Activated naive CD4-positive, alpha-beta T cell treated with Interleukin-2 at 50 U/mL for 16 hours (primary cell): Measurements from ENCODE around the gene LMO7.
A peak's percentile ranks its signal among the peaks of the same experiment; 100 is the strongest.

Source experiments
- DNase-seq: peaks from one replicate; pipeline ENCODE4 v3.0.0-alpha.2; 2020

Gene LMO7

DNA sequence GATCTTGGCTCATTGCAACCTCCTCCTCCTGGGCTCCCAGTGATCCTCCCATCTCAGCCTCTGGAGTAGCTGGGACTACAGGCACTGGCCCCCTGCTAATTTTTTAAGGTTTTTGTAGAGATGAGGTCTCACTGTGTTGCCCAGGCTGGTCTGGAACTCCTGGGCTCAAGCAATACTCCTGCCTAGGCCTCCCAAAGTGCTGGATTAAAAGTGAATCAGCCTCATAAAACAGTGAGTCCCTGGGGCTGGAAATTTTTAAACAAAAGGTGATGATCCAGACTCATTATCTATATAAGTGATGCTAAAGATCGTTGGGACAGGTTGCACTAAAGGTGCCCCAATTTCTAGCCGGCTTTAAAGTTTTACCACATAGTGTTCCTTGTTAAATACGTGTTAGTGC lies 112.7 kb downstream of the LMO7 start:
- no peak for DNase-seq

DNA sequence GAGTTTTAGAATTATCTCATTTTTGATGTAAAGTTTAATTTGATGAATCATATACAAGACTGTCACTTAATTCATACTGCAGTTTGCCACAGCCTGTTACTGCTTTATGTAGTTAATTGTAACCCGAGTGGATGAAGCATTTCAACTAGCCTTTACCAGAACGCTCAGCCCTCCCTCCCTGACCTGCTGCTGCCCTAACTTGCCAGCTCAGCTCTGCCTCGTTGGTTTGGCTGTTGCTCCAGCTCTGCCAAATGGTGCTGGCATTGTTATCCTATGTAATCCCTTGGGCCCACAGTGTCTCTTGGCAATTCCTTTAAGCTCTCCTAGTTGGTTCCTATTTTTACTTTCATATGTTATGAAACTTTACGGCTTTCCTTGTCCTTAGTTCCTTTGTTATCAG lies 113.3 kb downstream of the LMO7 start:
- DNase-seq: no peak

- DNase-seq: no peak
These were observed 115.2 kb downstream of the LMO7 start for GRCh38 chr13:75751350-75751749.

DNA sequence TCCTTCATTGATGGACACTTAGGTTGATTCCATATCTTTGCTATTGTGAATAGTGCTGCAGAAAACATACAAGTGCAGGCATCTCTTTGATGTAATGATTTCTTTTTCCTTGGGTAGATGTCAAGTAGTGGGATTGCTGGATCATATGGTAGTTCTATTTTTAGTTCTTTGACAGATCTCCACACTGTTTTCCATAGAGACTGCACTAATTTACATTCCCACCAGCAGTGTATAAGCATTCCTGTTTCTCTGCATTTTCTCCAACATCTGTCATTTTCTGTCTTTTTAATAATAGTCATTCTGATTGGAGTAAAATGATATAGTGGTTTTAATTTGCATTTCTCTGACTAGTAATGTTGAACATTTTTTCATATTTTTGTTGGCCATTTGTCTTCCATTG lies 116.7 kb downstream of the LMO7 start:
- DNase-seq: no peak

- DNase-seq: no peak
These were observed 118.8 kb downstream of the LMO7 start for GRCh38 chr13:75754936-75755335.

DNA sequence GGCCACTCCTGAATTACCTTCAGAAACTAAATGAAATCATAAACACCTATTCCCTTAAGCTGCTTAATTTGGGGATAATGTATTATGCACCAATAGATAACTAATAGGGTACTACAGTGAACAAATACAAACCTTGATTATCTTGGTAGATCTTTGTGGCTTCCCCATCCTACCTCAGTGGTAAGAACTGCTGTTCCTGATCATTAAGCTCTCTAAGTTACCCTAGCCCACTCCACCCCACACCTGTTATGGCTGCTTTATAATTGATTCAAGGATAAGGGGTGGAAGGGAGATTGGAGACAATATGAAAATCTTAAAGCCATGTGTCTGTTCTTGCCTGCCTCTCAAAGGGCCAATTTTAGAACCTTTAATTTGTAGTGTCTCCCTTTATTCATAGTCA lies 121.2 kb downstream of the LMO7 start:
- DNase-seq: no peak

- no peak for DNase-seq
These were observed 123.4 kb downstream of the LMO7 start for GRCh38 chr13:75759531-75759930.

GRCh38 chr13:75760131-75761021 lies 124.2 kb downstream of the LMO7 start:
- DNase-seq: no peak

- peak; percentile 5 for DNase-seq
These were observed 125.2 kb downstream of the LMO7 start for GRCh38 chr13:75761369-75761768.

GRCh38 chr13:75762076-75762937 lies 126.2 kb downstream of the LMO7 start:
- DNase-seq: peak; percentile 6

DNA sequence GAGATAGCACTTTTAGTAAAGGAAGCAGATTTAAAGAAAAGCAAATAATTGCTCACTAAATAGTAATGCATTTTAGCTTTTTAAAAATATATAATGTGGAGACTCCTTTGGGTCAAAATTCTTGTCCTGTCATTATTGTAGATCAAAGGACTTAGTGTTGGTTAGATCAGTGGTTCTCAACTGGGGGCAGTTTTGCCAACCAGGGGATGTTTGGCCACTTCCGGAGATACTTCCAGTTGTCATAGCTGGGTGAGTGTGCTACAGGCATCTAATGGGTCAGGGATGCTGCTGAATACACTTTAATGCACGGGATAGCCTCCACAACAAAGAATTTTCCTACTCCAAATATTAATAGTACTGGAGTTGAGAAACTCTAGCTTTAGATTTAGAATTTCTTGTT lies 126.8 kb downstream of the LMO7 start:
- no peak for DNase-seq

DNA sequence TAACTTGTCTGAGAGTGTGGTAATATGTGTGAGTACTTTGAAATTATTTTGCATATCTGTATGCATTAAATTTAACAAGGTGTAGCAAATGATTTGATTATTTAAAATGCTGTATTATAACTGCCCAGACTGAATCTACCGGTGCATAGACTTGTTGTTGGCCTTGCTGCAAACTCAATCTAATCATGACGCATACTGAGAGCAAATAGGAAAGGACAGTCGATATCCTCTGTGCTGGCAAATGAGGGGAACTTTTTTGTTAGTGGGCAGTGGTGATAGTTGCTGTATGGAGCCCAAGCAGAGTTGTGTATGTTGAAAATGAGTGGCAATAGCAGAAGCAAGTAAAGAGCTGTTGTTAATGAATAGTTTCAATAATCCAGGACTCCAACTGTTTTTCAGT lies 127.4 kb downstream of the LMO7 start:
- DNase-seq: no peak

- DNase-seq: no peak
These were observed 128.3 kb downstream of the LMO7 start for GRCh38 chr13:75764251-75764925.

DNA sequence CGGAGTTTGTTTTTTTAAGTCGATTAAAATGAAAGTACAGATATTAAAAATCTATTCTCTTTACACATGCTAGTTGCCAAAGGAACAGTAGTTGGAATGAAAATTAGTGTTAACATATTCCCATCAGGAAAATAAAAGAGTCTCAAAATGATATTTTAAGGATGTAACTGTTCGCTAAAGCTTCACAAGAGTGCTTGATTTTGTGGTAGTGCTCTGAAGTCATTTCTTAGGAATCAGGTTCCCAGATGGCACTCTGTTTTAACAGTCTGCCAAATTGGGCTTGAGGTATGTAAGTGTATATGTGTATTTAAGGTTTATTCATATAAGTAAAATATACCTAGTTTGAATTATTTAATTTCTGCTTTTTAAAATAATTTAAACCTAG lies 128.8 kb downstream of the LMO7 start:
- no peak for DNase-seq

GRCh38 chr13:75766636-75767035 lies 130.5 kb downstream of the LMO7 start:
- DNase-seq: no peak

DNA sequence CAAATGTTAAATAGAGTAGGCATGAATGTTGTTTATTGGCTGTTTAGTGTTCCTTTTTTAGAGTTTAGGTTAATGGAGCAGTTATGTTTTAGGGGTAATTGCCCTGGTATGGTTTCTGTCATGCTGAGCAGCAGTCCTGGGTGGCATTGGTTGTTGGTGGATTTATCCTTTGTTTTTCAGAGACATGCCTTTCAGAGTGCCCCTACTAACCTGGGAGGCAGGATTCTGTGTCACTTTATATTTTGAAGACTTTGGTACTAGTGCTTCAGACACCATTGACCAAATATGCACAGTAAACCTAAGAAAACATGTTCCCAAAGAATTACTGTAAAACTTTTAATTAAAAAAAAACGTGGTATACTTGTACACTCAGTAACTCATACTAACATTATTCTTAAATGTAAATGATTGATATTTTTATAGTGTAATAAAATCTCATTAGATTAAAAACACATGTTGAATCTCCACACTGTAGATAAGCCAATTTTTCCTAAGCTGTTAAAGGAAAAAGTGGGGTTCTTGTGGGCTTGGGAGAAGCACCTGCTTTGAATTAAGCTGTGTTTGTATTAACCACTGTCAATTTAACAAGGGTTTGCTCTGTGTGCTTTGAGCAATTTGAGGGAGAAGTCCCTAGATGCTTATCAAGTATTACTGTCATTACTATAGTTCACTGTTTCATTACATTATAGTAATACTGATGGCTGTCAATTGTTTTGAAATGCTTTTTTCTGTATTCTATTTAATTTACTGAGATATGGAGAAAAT lies 133.2 kb downstream of the LMO7 start:
- no peak for DNase-seq

DNA sequence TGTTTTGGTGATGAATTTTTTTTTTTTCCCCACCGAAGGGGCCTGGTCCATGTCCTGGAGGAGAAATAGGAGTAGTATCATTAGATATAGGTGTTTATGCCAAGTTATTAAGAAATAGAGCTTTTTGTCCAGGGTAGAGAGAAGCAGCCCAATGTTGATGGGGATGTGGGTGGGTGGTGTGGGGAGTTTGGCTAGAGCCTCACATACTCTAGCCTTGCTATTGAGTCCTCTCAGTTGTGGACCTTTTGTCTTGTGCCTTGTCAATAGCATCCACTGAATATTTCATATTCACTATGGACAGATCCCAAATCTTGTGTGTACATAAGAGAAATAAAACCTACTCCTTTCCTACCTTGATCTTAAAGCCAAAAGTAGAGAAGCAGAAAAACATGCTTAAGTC lies 134.0 kb downstream of the LMO7 start:
- DNase-seq: no peak

DNA sequence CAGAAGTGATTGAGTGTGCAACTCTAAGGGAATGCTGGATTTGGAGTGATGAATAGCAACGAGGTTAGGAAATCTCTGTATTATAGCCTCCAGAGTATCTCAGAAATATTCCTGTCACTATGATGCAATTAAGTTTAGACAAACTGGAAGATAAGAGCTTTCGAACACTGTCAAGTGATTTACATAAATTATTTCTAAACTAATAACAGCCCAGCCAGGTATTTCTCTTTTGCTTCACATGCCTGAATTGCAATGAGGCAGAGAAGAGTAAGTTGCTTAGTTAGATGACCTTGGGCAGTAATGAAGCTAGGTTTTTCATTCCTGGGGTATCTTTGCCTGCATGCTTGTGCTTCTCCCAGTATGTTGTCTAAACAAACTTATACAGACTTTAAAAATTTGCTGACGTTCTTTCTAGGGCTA lies 134.5 kb downstream of the LMO7 start:
- DNase-seq: no peak

GRCh38 chr13:75771226-75771625 lies 135.1 kb downstream of the LMO7 start:
- DNase-seq: no peak

- no peak for DNase-seq
These were observed 135.7 kb downstream of the LMO7 start for GRCh38 chr13:75771818-75772217.

DNA sequence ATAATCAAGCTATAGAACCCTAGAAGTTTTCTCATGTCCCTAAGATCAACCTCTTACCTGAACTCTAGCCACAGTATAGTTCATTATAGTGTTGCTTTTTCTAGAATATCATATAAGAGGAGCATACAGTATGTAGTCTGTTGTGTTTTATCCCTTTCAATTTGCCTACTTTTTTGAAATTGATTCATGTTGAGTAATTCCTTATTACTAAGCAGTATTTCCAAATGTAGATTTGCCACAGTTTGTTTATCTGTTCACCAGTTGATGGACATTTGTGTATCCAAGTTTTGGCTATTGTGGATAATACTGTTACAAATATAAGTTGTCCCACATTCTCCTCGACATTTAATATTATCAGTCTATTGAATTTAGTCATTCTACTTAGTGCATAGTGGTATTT lies 138.0 kb downstream of the LMO7 start:
- DNase-seq: no peak

DNA sequence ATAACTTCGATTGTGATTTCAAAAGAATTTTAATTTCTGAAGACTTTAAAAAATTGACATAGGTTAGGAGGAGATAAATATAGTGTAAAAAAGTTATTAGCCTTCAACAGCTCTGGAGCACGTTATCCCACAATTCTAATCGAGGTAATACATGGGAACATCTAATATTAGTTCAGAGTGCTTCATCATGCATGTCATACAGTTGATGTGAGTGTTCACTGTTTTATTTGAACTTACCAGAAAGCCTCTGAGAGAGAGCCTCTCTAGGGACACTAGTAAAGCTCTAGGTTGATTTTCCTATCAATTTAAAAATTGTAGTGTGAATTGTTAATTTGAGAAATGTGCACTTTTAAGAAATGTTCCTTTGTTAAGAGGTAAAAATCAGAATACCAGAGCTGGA lies 140.4 kb downstream of the LMO7 start:
- DNase-seq: no peak

DNA sequence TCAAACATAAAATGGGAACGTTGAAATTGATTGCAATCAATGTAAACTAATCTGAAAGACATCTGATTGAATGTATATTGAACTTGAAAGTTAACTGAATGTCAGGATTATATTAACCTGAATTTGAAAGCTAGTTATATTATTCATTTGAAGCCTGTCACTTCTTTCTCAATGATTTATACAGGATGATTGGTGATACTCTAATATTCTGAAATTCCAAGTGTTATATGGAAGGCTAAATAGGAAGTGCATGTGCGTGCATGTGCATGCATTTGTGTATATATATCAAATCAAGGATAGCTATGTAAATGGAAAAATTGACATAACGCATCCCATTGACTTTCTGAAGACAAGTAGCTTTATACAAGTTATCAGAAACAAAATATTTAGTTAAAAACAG lies 143.3 kb downstream of the LMO7 start:
- DNase-seq: no peak
